CD4-positive, alpha-beta T cell treated with Interleukin-6 for 4 hours (primary cell): ENCODE data around the gene ARSJ.

ENCODE experiments used
- DNase-seq: peaks from one replicate; pipeline ENCODE4 v3.0.0-alpha.2; 2020; ENCODE audit warnings: mixed read lengths

ARSJ gene

DNA sequence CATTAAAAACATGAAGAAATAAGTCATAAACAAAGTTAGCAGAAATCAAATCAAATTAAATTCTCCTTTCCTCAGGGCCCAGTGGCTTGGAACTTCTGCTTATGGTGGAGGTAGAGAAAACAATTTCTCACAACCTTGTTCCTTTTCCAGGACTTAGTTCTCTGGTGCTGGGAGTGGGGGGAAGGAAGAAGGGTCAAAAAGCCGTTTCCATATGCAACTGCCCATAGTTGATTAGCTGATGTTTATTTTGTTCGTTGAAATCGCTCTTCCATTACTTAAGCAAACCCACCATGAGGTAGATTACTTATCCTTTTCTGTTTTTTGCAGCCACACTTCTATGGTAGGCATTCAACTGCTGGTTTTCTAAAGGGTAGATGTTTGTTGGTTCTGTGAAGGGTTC lies 94.2 kb downstream of the ARSJ start:
- no peak for DNase-seq

DNA sequence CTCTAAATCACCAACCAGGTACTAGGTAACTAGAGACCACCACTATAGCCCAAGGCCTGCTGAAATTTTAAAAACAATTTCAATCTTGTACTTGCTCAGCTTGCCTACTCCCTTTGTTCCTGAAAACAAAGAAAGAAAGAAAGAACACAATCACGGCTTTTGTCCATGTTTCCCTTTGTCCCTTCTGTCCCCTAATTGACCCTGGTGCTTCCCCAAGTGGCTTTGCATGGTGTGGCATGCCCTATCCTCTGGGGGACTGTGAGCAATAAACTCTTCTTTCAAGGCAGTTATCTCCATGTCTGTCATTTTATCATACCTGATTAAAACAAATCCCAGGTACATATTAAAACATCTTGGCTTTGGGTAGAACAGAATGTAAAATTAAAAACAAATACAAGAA lies 94.8 kb downstream of the ARSJ start:
- no peak for DNase-seq

DNA sequence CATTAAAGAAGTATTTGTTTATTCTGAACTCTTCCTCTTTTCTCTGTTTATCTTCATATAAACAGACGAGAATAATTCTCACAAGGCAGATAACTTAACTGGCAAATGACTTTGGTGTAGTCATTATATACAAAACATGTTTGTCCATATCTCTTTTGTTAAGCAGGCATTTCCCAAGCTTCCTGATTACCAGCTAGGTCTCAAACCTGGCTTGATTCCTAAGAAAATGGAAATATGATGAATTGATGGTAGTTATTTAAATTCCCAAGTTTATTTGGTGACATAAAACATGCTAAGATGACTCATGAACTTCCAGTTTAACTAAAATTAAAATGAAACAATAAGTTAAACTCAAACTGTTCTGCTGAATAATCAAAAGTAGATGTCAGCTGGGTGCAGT lies 96.8 kb downstream of the ARSJ start:
- DNase-seq, result no peak

DNA sequence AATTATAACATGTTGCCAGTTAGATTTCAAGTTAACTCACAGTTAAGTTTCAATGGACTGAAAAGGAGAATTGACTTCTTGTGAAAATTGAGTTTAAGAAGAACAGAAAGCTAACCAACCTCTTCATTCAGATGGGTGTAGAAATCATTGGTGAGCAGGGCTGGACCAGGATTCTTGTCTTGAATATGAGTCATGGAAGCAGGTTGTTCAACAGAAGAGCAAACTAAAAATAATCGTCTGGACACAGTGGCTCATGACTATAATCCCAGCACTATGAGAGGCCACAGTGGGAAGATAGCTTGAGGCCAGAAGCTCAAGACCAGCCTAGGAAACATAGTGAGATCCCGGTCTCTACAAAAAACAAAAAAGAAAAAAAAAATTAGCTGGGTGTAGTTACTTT lies 98.2 kb downstream of the ARSJ start:
- DNase-seq, result no peak

DNA sequence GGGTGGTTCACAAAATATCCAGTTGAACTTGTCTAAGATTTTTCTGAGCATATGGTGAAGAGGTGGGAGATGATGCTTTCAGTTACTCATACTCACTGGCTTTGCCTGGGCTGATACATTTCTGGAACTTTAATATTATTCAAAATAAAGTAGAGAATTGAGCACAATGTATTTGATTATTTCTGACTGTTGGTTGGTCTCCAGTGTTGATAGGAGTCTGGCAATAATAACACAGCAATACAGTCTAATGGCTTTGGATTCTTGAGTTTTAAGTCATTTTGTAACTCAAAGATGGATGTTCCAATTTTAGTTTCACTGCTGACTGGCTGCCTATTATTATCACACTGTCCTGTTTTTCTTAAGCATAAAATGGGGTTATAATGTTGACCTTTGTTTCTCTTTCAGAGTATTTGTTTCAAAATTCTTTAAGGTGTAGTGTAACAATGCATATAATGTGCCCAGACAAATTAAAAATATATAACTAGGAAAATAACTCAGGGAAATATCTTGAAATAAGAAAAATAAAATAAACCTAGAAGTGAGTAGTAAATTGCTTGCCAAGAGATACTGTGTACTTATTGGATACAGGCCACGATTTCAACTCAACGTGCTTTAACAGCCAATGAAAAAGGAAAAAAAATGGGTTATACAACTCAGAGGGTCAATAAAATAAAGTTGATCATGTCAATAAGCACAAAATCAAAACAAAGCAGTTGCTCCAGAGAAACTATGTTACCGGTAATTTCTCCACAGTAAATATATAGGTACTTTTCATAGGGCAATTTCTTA lies 99.0 kb downstream of the ARSJ start:
- no peak for DNase-seq

DNA sequence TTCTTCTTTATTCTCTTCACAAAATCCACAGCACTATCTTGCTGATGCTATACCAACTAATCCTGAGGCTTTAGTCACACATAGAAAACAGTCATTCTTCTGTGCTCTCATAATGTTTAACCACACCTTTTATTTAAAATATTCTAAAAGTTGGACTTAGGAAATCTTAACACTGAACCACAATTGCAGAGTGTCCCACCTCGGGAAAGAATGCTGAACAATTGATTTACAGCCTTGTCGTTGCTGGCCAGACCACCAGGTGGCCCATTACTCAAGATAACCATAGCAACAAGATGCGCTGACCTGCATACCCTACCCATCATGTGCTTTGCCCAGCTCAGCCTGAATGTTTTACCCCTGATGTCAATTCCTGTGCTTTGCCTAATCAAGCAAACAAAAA lies 100.8 kb downstream of the ARSJ start:
- peak; percentile 18 for DNase-seq

DNA sequence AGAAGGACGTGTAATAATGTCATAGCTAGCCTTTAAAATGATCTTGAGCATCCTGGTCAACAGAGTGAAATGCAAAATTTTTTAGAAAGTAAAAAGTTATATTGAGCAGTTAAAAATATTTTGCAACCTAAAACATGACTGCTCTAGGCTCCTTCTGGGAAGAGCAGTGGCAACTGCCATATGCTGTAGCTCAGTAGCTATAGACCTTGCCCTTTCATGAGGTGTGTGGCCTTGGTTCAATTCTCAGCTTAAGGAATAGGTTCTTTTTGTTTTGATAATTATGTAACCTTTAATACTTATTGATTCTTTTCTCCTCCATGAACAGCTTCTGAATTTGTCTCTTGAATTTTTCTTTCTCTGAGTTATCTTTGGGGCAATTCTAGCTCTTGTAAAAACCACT lies 105.0 kb downstream of the ARSJ start:
- no peak for DNase-seq

DNA sequence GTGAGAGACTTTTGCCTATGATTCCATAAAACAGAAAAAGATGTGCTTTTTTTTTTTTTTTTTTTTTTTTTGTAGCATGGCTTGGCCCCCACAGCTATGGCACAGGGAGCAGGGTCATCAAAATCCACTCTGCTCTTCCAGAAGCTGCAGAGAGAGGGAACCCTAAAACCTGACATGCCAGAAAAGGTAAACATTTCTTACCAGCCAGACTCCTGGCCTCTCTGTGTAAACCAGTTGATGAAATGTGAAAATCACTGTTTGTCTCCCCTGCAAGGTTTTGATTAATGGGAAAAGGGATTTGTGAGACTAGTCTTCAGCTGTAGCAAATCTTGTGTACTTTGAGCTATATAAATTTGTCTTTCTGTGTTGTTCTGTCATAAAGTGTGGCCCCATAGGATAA lies 105.9 kb downstream of the ARSJ start:
- DNase-seq, result no peak

DNA sequence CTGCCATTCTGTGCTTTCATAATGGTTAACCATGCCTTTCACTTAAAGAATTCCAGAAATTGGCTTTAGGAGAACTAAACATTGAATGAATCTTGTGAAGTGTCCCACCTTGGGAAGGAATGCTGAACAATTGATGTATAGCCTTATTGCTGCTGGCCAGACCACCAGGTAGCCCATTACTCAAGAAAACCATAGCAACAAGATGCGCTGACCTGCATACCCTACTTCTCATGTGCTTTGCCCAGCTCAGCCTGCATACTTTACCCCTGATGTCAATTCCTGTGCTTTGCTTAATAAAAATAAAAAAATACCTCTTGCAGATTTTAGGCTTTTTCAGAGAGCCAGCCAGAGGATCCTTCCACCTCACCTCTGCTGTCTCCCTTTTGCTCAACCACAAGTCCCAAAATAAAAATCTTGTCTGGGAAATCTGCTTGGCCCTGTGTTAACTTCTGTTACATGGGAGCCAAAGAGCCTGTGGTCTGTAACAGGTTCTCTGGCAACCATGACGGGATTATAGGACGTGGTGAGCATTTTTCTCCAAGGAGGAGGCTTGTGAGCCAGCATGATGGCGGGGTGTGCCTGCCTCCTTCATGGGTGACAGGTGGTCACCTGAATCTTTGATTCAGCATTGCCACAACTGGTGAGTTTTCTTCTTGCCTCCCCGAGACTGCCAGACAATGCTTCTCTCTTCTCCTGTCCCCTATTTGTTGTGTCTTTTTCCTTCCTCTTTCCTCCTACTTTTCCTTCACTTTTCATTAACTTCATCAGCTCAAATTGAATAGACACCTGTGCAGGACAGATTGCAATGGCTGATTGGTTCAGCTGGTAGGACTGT lies 106.8 kb downstream of the ARSJ start:
- no peak for DNase-seq

DNA sequence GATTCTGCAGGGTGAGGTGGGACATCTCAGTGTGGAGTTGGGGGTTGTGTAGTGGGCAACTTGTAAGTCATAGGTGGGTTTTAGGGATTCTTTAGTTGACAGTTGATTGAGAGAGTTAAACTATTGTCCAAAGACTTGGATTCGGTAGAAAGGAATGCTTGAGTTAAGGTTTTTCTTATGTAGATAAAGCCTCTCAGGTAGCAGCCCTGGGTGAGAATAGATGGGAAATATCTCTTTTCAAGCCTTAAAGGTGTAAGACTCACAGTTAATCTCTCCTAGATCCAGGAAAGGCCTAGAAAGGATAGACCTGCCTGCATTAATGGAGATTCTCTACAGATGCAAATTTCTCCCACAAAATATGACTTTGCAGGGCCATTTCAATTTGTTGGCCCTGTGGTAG lies 108.4 kb downstream of the ARSJ start:
- no peak for DNase-seq

DNA sequence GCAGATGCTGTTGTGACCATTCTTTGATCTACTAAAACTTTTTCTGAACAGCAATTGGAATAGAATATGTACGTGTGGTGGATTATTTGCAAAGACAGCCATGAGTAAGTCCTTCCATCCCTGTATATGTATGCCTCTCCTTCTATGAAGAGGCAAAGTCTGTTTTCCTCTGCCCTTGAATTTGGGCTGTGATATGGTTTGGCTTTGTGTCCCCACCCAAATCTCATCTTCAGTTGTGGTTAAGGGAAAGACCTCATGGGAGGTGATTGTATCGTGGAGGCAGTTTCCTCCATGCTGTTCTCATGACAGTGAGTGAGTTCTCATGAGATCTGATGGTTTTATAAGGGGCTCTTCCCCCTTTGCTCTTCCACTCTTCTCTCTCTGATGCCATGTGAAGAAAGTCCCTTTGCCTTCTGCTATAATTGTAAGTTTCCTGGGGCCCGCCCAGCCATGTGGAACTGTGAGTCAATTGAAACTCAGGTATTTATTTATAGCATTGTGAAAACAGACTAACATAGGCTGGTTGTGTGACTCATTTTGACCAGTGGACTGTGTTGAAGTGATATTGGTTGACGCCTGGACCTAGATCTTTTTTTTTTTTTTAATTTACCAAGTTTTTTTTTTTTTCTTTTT lies 109.6 kb downstream of the ARSJ start:
- no peak for DNase-seq

DNA sequence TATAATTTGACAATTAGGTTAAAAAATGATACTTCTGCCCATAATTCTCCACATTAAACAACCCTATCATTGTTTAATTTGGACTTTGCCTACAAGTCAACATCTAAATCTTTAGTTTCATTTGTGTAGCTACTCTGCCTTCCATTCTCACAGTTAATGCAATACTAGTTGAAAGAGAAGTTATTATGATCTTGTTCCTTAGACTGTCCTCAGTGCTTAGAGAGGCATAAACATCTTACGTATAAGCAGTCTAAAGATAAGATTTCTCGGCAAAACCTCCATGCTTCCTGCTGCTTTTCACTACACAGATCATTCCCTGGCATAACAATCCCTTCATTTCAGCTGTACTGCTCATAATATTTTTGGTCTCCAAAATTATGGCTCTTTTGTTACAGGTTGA lies 112.8 kb downstream of the ARSJ start:
- no peak for DNase-seq

DNA sequence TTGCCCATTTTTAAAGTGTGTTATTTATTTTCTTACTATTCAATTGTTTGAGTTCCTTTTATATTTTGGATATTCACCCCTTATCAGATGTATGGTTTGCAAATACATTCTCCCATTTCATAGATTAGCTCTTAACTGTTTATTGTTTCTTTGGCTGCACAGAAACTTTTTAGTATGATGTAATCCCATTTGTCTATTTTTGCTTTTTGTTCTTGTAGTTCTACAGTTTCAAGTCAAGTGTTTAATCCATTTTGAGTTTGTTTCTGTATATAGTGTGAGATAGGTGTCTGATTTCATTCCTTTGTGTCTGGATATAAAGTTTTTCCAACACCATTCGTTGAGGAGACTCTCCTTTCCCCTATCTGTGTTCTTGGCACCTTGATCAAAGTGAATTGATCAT lies 120.5 kb downstream of the ARSJ start:
- DNase-seq, result no peak

DNA sequence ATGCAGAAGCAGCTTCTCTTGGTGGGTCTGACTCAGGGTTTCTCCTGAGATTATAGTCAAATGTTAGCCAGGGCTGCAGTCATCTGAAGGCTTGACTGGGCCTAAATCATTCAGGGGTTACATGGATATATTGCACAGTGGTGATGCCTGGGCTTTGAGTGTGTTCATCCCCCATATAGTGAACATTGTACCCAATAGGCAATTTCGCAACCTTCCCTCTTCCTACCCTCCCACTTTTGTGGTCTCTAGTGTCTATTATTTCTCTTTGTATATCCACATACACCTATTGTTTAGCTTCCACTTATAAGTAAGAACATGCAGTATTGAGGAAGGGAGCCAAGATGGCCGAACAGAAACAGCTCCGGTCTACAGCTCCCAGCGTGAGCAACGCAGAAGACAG lies 127.6 kb downstream of the ARSJ start:
- no peak for DNase-seq
